Panc1 (cell line): ENCODE data around the gene IFI44. TPM values are rescaled to one million over a fixed set of nuclear protein-coding genes. Genes with fewer than 3 reads are reported as not detected.

Experiments
- ATAC-seq: fragments of 200-7000 bp; cut with Tn5 transposase; 2 replicates; pipeline ENCODE4 v1.9.1; 2020; ENCODE audit warnings: mild to moderate bottlenecking, moderate library complexity
- BruUV-seq: library from RNA; stranded (reverse); fragments of 400-500 nt; replicated peaks from 2 replicates; lab custom pipeline; 2021; lab: Mats Ljungman, UMichigan
- CTCF ChIA-PET: fragments of 300-600 bp; sonication (Branson Sonifier 250); formaldehyde crosslinking; loops from one replicate; lab custom pipeline; 2022; ENCODE audit warnings: antibody characterized with exemption; lab: Charles Lee
- POLR2A ChIA-PET: fragments of 300-600 bp; sonication (Branson Sonifier 250); formaldehyde crosslinking; loops from one replicate; lab custom pipeline; 2022; ENCODE audit warnings: antibody characterized with exemption; lab: Charles Lee
- DNase-seq: peaks from one replicate; pipeline ENCODE4 v3.0.0-alpha.2; 2010; ENCODE audit warnings: low read depth, low spot score
- H3K27ac ChIP-seq: 2 replicates; pipeline ENCODE4 v1.5.1; 2011; ENCODE audit warnings: mild to moderate bottlenecking, low read length, inconsistent platforms
- H3K27me3 ChIP-seq: fragments of 200-500 bp; sonication (Bioruptor generic); 2 replicates; pipeline ENCODE4 v1.6.0; 2014; ENCODE audit warnings: low read length, inconsistent platforms; ENCODE audit not compliant: control insufficient read depth, insufficient read depth
- H3K36me3 ChIP-seq: fragments of 200-500 bp; sonication (Bioruptor generic); 2 replicates; pipeline ENCODE4 v1.5.1; 2014; ENCODE audit warnings: inconsistent platforms, mild to moderate bottlenecking, low read length, moderate library complexity; ENCODE audit not compliant: control insufficient read depth, insufficient read depth
- H3K4me1 ChIP-seq: 2 replicates; pipeline ENCODE4 v1.5.1; 2011; ENCODE audit warnings: inconsistent platforms, mild to moderate bottlenecking, low read length, moderate library complexity; ENCODE audit not compliant: control insufficient read depth, insufficient read depth
- H3K4me3 ChIP-seq, 2 experiments: 2 replicates each; pipeline ENCODE4 v1.5.1; 2011 to 2012; ENCODE audit warnings: low read depth in 2 of 2, low read length in 2 of 2, mild to moderate bottlenecking in 2 of 2, inconsistent platforms in 1 of 2, moderate library complexity in 1 of 2
- H3K9me3 ChIP-seq: fragments of 200-500 bp; sonication (Bioruptor generic); 2 replicates; pipeline ENCODE4 v1.5.1; 2014; ENCODE audit warnings: low read depth, mild to moderate bottlenecking, inconsistent platforms, low read length, moderate library complexity; ENCODE audit not compliant: control insufficient read depth, insufficient read depth
- CTCF ChIP-seq: fragments of 450-650 bp; IDR thresholded peaks from 2 replicates; pipeline ENCODE4 v1.5.1; 2017; ENCODE audit warnings: mild to moderate bottlenecking
- POLR2AphosphoS5 ChIP-seq: IDR thresholded peaks from 2 replicates; pipeline ENCODE4 v1.6.1; 2012; ENCODE audit warnings: mild to moderate bottlenecking, low read depth, low read length, moderate library complexity
- REST ChIP-seq, 2 experiments: IDR thresholded peaks; 2 replicates each; pipeline ENCODE4 v1.6.1; 2011 to 2012; ENCODE audit warnings: low read depth in 2 of 2, control low read depth in 1 of 2, low read length in 1 of 2, mild to moderate bottlenecking in 1 of 2, moderate library complexity in 1 of 2; ENCODE audit not compliant: insufficient read depth in 1 of 2
- SIN3A ChIP-seq: IDR thresholded peaks from 2 replicates; pipeline ENCODE4 v1.6.1; 2012; ENCODE audit warnings: low read depth, mild to moderate bottlenecking, low read length, moderate library complexity, borderline replicate concordance; ENCODE audit not compliant: insufficient read depth
- TCF7L2 ChIP-seq: IDR thresholded peaks from 2 replicates; pipeline ENCODE4 v1.6.1; 2011; ENCODE audit warnings: mild to moderate bottlenecking, low read depth, low read length, inconsistent platforms
- in situ Hi-C: cut with HindIII; loops from 2 replicates; pipeline ENCODE4 v1.10.0; 2016; ENCODE audit warnings: low sequenced_read_pairs, low pct_unique_long_range_greater_than_20kb
- intact Hi-C: fragments of 100-400 bp; cut with micrococcal nuclease; formaldehyde crosslinking; loops from one replicate; pipeline ENCODE4 v1.10.0; 2022; ENCODE audit not compliant: unreplicated experiment
- total RNA-seq: library from RNA; stranded (reverse); gene quantifications from one replicate; pipeline ENCODE4 v1.2.1, GENCODE V29; 2021; ENCODE audit not compliant: unreplicated experiment

The IFI44 gene
- total RNA-seq, 1 experiment from 2014 or later: 2.0 TPM

GRCh38 chr1:78668427-78668826 lies 18.8 kb downstream of the IFI44 start:
- TF ChIP-seq REST (IDR thresholded peaks at IDR 0.05; ENCODE audit: insufficient read depth in 1 of 2, low read depth in 2 of 2, low read length in 1 of 2) (no peak), POLR2AphosphoS5 (no peak), SIN3A (no peak), TCF7L2 (no peak), CTCF (no peak)
- Histone ChIP-seq H3K27me3 (no peaks in the 10 kb centered on the region; the same call in 1 of the 2 replicates), H3K27ac (no peak overlapping the region), H3K4me1 (no peaks in the 10 kb centered on the region), H3K9me3 (no peaks in the 10 kb centered on the region), H3K4me3 (no peak overlapping the region), H3K36me3 (no peaks in the 10 kb centered on the region)
- DNase-seq: no peak
- POLR2A ChIA-PET: no interaction called here
- CTCF ChIA-PET: no interaction called here
- ATAC-seq: no peak
- intact Hi-C loops: no loop called here
- in situ Hi-C loops: no loop called here
- BruUV-seq: no TSS peak

GRCh38 chr1:78672428-78672827 lies 22.8 kb downstream of the IFI44 start:
- DNase-seq (no peak), ATAC-seq (no peak)
- Histone ChIP-seq H3K27ac (no peak overlapping the region), H3K36me3 (no peaks in the 10 kb centered on the region), H3K4me3 (no peak overlapping the region), H3K4me1 (no peaks in the 10 kb centered on the region), H3K9me3 (no peaks in the 10 kb centered on the region), H3K27me3 (no peaks in the 10 kb centered on the region; the same call in 1 of the 2 replicates)
- TF ChIP-seq CTCF (no peak), REST (IDR thresholded peaks at IDR 0.05; ENCODE audit: insufficient read depth in 1 of 2, low read depth in 2 of 2, low read length in 1 of 2) (no peak), TCF7L2 (no peak), SIN3A (no peak), POLR2AphosphoS5 (no peak)
- intact Hi-C loops (no loop called here), in situ Hi-C loops (no loop called here)
- POLR2A ChIA-PET: no interaction called here
- CTCF ChIA-PET: no interaction called here
- no TSS peak for BruUV-seq
